Retina (tissue), 1 donor: Measurements from ENCODE around the gene MIR17HG.
"Not testable (repeated sequence)": the region's sequence is repeated elsewhere in the genome, so short reads cannot be mapped to it uniquely, and the experiment has no call there.

Source experiments
- DNase-seq: peaks from one replicate; pipeline ENCODE4 v3.0.0-alpha.2; 2016

The MIR17HG gene

DNA sequence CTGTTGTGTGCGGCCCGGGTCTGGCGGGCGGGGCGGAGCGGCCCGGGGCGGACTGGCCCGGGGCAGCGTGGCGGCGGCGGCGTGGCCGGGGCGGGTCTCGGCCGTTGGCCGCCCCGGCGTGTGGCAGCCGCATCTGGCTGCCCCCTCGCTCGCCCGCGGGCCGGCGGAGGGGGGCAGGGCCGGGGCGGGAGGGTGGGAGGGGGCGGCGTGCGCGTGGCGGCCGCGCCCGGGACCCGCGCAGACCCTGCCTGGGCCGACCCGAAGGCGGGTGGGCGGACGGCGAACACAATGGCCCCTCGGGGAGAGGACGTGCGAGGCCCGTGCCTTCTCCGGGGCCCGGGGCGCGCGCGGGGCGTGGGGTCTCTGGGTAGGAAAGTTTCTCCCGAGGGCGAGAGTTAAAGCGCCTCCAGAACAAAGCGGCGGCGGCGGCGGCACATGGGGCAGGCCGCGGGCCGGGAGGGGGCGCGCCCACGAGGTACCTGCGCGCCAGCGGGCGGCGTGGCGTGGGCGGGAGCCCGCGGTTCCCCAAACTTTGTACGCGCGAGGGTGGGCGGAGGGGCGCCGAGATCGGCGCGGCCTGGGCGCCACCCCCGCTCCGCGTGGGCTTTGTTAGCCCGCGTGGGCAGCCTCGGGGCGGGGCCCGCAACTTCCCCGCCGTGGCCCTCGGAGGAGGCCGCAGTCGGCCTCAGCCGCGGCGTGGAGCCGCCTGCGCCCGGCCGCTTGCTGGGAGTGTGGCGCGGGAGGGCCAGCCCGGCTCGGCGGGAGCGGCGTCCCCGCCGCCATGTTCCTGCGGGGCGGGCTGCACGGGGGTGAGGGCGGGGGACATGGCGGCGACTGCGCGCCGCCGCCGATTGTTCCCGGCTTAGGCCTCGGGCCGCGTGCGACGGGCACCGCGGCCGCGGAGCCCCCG is 764 bp downstream of the MIR17HG start:
- DNase-seq = peak; percentile 46

DNA sequence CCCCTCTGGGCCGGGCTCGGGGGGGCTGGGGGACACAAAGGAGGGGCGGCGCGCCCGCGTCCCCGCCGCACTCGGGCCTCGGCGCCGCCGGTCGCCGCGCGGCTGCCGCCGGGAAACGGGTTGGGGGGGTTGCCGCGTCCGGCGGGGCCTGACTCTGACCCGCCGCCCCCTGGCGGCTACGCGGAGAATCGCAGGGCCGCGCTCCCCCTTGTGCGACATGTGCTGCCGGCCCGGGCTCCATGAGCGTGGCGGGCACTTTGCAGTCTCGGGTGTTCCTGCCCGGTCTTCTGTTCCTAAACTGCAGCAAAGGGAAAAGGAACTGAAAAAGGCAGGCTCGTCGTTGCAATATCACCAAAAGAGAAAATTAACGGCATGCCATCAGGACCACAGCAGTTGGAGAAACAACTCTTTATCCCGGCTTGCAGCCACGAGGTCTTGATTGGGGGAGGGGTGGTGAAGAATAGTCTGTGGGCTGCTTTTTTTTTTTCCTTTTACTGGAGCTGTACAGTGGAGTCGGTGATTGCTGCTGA is 1.5 kb downstream of the MIR17HG start:
- peak; percentile 96 for DNase-seq

DNA sequence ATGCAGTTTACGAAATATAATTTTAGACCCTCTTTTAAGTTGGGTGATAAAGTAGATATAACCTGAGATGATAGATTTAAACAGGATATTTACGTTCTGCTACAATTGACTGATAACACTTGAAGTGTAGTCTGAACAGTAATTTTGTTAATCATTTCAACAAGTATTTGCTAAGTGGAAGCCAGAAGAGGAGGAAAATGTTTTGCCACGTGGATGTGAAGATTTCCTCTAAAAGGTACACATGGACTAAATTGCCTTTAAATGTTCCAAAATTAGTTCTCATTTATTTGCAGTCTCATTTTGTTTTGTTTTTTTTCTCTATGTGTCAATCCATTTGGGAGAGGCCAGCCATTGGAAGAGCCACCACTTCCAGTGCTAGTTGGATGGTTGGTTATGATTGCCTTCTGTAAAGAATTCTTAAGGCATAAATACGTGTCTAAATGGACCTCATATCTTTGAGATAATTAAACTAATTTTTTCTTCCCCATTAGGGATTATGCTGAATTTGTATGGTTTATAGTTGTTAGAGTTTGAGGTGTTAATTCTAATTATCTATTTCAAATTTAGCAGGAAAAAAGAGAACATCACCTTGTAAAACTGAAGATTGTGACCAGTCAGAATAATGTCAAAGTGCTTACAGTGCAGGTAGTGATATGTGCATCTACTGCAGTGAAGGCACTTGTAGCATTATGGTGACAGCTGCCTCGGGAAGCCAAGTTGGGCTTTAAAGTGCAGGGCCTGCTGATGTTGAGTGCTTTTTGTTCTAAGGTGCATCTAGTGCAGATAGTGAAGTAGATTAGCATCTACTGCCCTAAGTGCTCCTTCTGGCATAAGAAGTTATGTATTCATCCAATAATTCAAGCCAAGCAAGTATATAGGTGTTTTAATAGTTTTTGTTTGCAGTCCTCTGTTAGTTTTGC is 2.8 kb downstream of the MIR17HG start:
- no peak for DNase-seq

DNA sequence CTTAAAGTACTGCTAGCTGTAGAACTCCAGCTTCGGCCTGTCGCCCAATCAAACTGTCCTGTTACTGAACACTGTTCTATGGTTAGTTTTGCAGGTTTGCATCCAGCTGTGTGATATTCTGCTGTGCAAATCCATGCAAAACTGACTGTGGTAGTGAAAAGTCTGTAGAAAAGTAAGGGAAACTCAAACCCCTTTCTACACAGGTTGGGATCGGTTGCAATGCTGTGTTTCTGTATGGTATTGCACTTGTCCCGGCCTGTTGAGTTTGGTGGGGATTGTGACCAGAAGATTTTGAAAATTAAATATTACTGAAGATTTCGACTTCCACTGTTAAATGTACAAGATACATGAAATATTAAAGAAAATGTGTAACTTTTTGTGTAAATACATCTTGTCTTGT is 3.6 kb downstream of the MIR17HG start:
- DNase-seq = no peak

DNA sequence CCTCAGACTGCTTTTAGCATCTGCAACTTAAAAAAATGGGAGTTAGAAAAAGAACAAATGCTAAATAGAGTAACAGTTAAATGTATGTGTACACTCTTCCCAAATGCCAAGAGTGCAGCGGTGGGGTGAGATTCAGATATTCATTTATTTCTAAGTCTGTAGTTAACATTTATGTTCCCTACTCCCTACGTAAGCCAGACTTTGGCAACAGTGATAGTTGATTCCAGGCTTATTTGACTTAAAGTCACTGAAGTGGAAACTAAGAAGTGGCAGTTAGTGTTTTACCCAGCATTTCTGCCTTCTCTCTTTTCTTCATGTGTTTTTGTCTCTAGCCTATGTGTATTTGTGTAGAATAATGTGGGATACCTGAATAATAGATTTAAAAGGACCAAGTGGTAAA is 4.5 kb downstream of the MIR17HG start:
- DNase-seq = no peak

DNA sequence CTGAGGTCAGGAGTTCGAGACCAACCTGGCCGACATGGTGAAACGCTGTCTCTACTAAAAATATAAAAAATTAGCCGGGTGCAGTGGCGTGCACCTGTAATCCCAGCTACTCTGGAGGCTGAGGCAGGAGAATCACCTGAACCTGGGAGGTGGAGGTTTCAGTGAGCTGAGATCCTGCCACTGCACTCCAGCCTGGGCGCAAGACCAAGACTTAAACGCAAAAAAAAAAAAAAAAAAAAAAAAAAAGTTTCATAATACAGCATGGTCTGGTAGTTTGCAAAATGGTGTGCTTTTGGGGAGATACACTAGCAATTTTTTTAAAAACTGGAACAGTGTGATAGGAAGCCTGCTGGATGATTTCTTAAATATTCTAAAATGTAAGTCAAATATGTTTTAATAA is 5.4 kb downstream of the MIR17HG start:
- DNase-seq = not testable (repeated sequence)

DNA sequence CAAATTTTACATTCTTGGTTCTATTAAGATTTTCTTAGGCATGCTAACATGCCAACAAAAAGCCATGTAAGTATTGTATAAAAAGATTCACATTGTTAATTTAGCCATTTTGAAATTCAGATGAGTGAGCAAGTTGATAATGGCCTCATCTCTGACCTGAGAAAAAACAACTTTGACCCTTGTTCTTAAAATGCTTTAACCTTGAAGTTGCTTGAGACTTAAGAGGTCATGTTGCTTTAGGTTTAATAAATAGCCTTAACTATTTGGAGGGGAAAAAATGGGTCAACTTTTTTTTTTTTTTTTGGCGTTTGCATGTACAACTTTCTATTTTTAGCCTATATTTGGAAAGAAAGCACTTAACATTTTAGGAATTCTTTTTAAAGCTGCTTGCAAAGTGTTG is 6.0 kb downstream of the MIR17HG start:
- no peak for DNase-seq

DNA sequence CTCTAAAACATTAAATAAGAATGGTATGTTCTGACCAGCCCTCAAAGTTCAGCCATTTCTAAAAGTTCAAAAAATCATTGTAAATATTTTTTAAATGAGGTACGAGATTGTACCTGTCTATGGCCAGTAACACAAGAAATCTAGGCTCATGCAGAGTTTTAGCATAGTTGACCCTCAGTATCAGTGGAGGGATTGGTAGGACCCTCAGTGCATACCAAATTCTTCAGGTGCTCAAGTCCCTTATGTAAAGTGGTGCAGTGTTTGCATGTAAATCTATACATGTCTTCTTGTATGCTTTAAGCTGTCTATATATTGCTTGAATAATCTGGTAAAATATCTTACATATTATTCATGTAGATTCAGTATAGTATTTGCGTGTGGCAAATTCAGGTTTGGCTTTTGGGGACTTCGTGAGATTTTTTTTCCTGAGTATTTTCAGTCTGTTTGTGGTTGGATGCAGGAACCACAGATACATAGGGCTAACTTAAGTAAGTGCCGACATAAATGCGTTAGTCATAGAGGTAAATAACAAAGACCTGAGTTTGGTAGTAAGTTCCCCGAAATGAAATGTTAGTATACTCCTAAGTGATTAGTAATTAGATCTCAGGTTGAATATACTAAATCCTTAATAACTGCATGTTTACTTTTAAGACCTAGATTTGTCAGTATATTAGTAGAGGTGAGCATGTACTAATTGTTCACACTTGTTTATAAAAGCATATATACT is 7.8 kb downstream of the MIR17HG start:
- DNase-seq = no peak

DNA sequence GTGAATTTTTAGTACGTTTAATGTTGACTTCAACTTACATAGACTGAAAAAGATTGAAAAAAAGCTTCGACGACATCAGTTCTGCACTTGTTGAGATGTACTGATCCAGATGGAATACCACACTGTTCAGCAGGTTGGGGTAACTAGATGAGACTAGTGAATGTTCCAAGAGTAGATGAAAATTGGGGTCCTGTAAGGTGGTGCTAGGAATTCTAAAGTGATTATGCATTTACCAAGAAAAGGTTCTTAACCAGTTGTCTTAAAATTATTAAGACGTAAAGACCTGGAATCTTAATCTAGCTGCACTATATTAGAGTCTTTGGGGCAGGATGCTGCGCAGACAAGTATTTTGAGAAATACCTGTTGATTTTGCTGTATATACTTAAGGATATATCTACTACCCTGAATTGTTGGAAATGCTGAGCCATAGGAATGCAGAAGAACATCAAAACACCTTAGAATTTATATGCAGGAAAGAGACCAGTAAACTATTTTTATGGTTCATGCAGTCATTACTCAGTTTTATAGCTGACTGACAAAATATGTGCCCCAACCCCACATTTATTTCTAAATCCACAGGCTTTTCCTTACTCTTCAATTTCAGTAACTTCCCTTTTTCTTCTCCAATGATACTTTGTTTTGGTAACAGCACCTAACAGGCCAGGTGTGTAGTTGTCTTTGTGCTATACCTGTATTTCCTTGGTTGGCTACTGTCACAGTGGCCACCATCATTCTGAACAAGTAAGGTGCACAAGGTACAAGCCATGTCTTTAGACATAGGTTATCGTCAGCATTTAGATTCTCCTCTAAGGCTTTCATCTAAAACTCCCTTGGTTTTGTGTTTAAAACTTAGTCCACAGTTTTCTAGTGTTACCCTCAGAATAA is 8.6 kb downstream of the MIR17HG start:
- DNase-seq = no peak

DNA sequence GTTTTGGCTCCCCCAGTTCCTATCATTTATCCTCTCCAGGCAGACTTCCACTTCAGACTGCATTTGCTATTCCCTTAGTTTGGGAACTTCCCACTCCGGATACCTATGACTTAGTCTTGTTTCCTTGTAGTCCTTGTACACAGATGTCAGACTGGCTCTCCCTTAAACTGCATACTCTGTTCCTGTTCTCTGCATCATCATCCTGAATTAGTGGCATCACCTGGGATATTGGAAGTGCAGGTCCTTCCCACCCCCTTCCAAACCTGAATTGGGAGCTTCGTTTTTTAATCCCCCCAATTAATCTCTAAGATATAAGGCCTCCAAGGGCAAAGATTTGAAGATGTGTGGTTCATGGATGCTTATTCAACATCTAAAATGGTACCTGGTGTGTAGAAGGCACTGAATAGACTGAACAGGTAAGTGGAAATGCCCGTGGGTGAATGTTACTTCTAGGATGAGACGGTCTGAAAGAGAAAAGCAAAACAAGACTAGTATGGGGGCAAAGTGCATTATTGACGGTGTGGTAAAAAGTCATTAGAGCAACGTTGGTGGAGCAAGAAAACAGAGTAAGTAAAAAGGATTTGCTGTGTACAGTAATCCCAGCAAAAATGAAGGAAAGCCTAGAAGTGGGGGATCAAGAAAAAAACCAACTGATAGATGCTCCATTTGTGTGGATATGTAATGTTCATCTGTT is 9.6 kb downstream of the MIR17HG start:
- DNase-seq = no peak

DNA sequence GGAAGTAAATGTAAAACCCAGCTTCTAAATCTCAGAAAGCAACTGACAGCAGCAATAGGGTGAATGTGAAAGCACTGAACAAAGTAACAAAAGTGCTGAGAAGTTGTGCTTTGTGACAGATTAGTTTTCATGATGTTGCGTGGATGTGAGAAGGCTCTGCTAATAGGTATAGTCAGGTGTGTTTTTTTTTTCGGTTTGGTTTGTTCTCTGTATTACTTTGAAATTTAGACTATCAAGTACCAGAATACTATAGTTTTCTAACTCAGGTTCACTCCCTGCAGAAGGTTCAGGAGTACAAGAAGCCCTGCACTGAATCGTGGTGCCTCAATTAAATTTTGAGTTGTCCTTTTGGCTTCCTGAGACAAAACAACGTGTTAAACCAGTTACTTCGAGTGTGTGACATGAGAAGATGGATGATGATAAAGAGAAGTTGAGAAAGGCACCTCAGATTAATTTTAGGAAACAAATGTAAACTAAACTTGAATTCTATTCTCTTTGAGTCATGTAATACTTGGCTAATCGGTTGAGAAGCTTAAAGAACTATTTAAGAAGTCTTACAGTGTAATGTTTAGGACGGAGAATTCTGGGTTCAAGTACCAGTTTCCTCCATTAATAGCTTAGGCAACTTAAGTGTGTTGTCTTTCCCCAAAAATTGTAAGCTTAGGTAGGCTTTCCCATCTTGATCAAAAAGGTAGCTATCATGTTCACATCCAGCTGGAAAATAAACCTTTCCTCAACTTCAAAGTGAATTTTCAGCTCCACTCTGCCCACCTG is 10.3 kb downstream of the MIR17HG start:
- no peak for DNase-seq

DNA sequence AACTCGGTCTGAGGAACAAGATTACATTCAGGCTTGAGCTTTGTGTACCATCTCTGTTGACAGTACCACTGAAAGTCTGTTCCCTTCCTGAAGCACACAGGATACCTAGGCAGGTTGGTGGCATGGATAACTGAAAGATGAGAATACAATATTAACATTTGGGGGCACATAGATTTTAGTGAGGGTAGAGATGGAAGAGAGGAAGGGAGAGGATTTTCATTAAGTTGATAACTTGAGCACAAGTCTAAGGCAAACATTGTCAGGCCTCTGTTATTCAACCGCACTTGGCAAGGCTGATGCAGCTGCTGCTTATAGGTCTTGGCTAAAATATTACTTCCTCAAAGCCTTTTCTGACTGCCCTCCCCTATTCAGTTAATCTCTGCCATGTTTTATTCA is 10.9 kb downstream of the MIR17HG start:
- DNase-seq = no peak

DNA sequence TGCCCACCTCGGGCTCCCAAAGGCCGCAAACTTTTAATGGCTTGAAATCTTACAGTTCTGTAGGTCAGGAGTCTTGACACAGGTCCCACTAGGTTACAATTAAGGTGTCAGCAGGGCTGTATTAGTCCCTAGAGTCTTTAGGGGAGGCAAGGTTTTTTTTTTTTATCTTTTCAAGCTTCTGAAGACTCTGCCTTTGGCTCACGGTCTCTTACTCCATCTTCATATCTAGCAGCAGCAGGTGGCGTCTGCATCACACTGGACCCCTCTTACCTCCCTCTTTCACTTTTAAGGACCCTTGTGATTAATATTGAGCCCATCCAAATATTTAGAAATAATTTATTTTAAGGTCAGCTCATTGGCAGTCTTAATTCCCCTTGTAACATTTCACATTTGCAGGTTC is 11.6 kb downstream of the MIR17HG start:
- no peak for DNase-seq

DNA sequence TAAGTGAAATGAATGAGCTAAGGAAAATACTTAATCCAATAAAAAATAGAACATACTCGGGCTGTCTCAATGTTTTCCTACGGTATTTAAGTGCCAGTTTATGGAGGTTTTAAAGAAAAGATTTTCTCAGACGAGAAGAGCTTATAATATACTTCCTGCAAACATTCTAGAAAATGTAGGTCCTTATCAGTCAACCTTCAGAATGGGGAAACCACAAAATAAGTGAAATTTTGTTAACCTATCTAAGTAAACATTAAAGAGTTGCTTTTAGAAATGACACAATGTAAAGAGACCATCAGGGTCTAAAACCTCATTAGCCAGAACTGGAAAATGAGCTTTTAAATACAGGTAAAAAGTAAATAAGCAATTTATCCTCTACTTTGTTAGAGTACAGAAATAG is 12.1 kb downstream of the MIR17HG start:
- no peak for DNase-seq

DNA sequence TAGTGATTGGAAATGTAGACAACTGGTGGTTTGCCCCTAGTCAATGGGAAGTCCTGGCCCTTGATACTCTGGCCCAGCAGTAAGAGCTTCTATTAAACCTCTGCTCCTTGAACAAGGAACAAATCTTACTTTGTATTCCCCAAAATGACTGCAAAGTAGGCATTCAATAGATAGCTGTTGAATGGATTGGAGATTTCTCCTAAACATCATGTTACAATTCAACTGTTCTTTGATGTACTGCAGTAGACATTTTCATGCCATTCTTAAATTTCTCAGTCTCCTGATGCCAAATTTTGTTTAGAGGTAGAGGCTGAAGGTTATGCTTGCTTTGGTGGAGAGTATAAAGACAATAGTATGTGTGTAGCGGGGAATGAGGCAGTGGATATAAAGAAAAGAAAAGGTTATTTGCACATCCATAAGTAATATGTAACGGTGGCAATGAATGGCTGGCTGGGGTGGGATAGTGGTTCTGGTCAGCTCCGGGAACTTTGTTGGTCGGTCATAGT is 12.8 kb downstream of the MIR17HG start:
- DNase-seq = no peak

DNA sequence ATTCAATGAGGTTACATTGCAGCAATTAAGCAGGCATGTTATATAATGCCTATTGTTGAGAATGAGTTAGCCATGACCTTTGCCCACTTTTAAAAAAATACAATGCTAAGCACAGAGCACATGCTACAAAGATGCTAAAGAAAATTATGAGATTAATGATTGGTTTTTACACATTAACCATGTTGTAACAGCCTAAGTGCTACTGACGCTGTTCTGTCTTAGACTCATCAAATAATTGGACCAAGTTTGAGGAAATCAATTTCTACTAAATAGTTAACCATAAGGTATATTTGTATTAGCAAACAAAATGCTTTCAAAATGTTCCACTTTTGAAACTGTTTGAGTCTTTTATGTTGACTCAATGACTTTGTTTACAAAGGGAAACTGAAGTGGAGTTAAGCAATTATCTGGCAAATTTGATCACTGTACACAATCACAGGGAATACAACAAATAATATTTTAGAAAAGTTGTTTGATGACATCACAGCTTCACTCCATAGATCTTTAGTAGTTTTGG is 14.3 kb downstream of the MIR17HG start:
- DNase-seq = no peak

DNA sequence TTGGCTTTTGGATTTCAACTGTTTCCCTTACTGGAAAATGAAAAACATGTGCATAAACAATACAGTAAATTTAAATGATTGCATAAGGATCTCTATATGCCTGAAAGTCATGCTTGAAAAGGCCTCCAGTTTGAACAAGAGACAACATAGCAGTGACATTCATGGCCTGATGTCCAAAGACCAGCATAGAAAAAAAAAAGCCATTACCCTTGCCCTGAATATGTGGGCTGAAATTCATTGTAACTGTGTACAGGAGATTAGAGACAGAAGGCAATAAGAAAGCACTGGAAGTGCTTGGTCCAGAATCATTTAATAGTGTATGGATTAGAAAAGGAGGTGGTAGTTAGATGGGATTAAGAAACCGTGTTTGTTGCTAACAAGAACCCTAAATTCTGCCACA is 15.4 kb downstream of the MIR17HG start:
- no peak for DNase-seq

DNA sequence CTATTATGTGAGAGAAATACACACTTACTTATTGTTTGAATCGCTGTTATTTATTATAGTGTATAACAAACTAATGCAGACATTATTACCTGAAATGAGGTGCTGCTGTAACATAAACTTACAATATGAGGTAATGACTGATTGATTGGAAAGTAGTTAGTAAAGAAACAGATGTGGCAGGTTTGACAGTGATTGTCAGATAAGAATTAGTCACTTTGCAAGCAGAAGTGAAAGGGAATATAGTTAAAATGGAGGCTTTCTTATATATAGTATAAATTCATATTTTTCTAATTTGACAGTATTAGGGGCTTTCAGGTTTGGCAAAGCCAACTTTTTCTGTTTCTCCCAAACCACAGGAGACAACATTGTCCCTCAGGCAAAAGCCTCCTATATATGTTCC is 20.6 kb downstream of the MIR17HG start:
- DNase-seq = no peak

DNA sequence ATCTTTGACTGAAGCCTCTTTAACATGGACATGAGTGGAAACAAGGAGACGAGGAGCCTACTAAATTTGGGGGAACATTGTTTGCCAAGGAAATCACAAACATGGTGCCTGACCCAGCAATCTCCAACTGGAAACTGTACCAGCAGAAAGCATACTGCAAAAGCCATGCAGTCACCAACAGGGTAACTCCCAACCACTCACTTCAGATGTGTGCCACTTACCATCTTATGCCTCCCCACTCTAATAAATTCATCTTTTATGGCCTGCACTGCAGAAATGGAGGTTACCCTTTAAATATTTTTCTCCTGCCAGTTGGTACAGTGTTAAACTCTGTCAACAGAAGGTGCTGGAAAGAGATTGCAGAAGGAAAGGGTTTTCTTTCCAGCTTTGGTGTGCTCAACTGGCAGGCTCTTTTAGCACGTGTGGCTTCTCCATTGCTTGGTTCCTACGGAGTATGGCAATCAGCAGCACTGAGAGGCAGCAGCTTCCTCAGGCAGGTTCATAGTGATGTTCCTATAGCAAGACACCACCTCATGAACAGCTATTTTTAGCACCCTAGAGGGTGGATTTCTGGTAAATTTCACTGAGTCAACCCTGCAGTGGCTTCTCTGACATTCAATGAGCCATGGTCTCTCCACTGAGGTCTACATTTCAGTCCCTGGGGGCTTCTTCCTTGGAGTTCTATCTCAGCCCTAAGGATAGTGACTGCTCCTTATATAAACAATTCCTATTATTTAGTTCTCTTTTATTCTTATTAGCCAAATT is 21.4 kb downstream of the MIR17HG start:
- no peak for DNase-seq
